Caco-2 (cell line): ENCODE measurements around the gene HPN. TPM values are rescaled to one million over a fixed set of nuclear protein-coding genes. Genes with fewer than 3 reads are reported as not detected.

Source experiments
- BruUV-seq: library from RNA; stranded (reverse); fragments of 400-500 nt; replicated peaks from 2 replicates; lab custom pipeline; 2021; lab: Mats Ljungman, UMichigan
- CTCF ChIA-PET: fragments of 300-600 bp; sonication (Branson Sonifier 250); formaldehyde crosslinking; loops from one replicate; lab custom pipeline; 2022; ENCODE audit warnings: antibody characterized with exemption; lab: Charles Lee
- POLR2A ChIA-PET: fragments of 300-600 bp; sonication (Branson Sonifier 250); formaldehyde crosslinking; loops from one replicate; lab custom pipeline; 2022; ENCODE audit warnings: antibody characterized with exemption; lab: Charles Lee
- DNase-seq, 2 experiments: peaks; one replicate each; pipeline versions ENCODE4 v3.0.0 to v3.0.0-alpha.2; 2020 to 2022
- H3K27me3 ChIP-seq: replicated peaks from 2 replicates; pipeline ENCODE4 v1.6.0; 2011; ENCODE audit warnings: low read length; ENCODE audit not compliant: control insufficient read depth, insufficient read depth
- H3K36me3 ChIP-seq: 2 replicates; pipeline ENCODE4 v1.5.1; 2011; ENCODE audit warnings: low read length; ENCODE audit not compliant: control insufficient read depth, insufficient read depth
- H3K4me1 ChIP-seq: fragments of 250-450 bp; sonication (Bioruptor Pico); 2 replicates; pipeline ENCODE4 v1.5.1; 2020; ENCODE audit warnings: mild to moderate bottlenecking
- H3K4me3 ChIP-seq: 2 replicates; pipeline ENCODE4 v1.5.1; 2011; ENCODE audit warnings: low read depth, mild to moderate bottlenecking, control low read depth, low read length
- H3K9me3 ChIP-seq: fragments of 250-450 bp; sonication (Bioruptor Pico); 2 replicates; pipeline ENCODE4 v1.5.1; 2020; ENCODE audit warnings: mild to moderate bottlenecking, moderate library complexity
- H3K27ac Mint-ChIP-seq: one replicate; pipeline ENCODE4 v1.8.0; 2022; ENCODE audit warnings: mixed read lengths; ENCODE audit not compliant: unreplicated experiment
- H3K27me3 Mint-ChIP-seq: one replicate; pipeline ENCODE4 v1.8.0; 2022; ENCODE audit warnings: mixed read lengths; ENCODE audit not compliant: insufficient read depth, unreplicated experiment
- H3K36me3 Mint-ChIP-seq: one replicate; pipeline ENCODE4 v1.8.0; 2022; ENCODE audit warnings: mild to moderate bottlenecking, mixed read lengths; ENCODE audit not compliant: insufficient read depth, unreplicated experiment
- H3K4me1 Mint-ChIP-seq: one replicate; pipeline ENCODE4 v1.8.0; 2022; ENCODE audit warnings: low read depth, mixed read lengths; ENCODE audit not compliant: unreplicated experiment
- H3K4me3 Mint-ChIP-seq: one replicate; pipeline ENCODE4 v1.8.0; 2022; ENCODE audit warnings: mild to moderate bottlenecking, moderate library complexity, mixed read lengths; ENCODE audit not compliant: unreplicated experiment
- H3K9me3 Mint-ChIP-seq: one replicate; pipeline ENCODE4 v1.8.0; 2022; ENCODE audit warnings: mixed read lengths; ENCODE audit not compliant: unreplicated experiment
- CTCF ChIP-seq, 2 experiments: fragments of 200-600 bp in 1 of 2; IDR thresholded peaks; 1 replicate in 1 of 2; 2 replicates in 1 of 2; pipeline versions ENCODE4 v1.5.1 to v1.8.0; 2011 to 2022; ENCODE audit warnings: antibody characterized with exemption in 1 of 2, control low read depth in 1 of 2, inconsistent platforms in 1 of 2, low read depth in 1 of 2, low read length in 1 of 2, mild to moderate bottlenecking in 1 of 2, moderate library complexity in 1 of 2; ENCODE audit not compliant: insufficient read depth in 1 of 2, severe bottlenecking in 1 of 2, unreplicated experiment in 1 of 2
- intact Hi-C: fragments of 100-400 bp; cut with micrococcal nuclease; formaldehyde crosslinking; loops from one replicate; pipeline ENCODE4 v1.10.0; 2022; ENCODE audit not compliant: unreplicated experiment
- total RNA-seq: library from RNA; stranded (reverse); gene quantifications from 2 replicates; pipeline ENCODE4 v1.2.3, GENCODE V29; 2022

Gene HPN
- total RNA-seq, 1 experiment from 2014 or later, result 20.8 TPM

DNA sequence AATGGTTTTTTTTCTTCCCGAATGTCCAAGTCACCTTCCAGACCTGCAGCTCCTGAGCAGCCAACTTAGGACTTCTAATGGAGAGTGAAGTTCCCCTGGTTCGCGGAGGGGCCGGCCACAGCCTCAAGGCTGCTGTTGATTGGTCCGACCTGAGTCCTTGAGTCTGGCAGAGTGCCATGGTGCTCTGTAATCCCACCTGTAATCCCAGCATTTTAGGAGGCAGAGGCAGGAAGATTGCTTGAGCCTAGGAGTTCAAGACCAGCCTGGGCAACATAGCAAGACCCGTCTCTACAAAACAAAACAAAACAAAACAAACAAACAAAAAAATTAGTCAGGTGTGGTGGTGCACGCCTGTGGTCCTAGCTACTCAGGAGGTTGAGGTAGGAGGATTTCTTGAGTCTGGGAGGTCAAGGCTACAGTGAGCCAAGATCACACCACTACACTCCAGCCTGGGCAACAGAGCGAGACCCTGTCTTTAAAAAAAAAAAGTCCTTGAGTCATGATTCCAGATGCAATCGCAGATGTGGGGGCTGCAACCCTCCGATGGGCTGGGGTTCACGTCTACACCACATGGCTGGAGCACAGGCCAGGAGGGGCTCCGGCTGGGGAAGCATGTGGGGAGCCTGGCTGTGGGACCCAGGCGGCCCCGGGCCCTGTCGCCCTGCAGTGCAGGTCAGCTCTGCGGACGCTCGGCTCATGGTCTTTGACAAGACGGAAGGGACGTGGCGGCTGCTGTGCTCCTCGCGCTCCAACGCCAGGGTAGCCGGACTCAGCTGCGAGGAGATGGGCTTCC is 17.7 kb downstream of the HPN start:
- H3K4me3 Mint-ChIP-seq, result no peak overlapping the region
- no peaks in the 10 kb centered on the region for H3K9me3 ChIP-seq
- no TSS peak for BruUV-seq
- no peak overlapping the region for H3K27ac Mint-ChIP-seq
- intact Hi-C loops, result no loop called here
- DNase-seq, result no peak
- POLR2A ChIA-PET, result no interaction called here
- CTCF ChIA-PET, result no interaction called here
- H3K9me3 Mint-ChIP-seq, result no peaks in the 10 kb centered on the region
- peaks cover 6% of the 10 kb centered on the region for H3K27me3 Mint-ChIP-seq
- peaks cover 6% of the 10 kb centered on the region for H3K36me3 Mint-ChIP-seq
- H3K4me1 ChIP-seq, result no peaks in the 10 kb centered on the region
- TF ChIP-seq CTCF (IDR thresholded peaks at IDR 0.05; ENCODE audit: insufficient read depth in 1 of 2, low read depth in 1 of 2, low read length in 1 of 2, severe bottlenecking in 1 of 2, unreplicated experiment in 1 of 2), result no peak
- no peak overlapping the region for H3K4me3 ChIP-seq
- H3K4me1 Mint-ChIP-seq, result no peaks in the 10 kb centered on the region
- no peaks in the 10 kb centered on the region; the same call in 1 of the 2 replicates for H3K27me3 ChIP-seq
- H3K36me3 ChIP-seq, result no peaks in the 10 kb centered on the region; the same call in 1 of the 2 replicates

DNA sequence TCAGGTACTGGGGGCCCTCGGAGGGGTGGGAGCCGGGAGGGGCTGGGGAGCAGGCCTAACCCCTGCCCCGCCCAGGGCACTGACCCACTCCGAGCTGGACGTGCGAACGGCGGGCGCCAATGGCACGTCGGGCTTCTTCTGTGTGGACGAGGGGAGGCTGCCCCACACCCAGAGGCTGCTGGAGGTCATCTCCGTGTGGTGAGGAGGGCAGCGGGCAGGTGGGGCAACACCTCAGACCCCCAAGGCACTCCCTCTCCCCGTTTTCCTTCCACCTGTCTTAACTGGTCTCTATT is 18.2 kb downstream of the HPN start:
- Mint-ChIP-seq H3K4me3 (no peak overlapping the region), H3K27ac (no peak overlapping the region), H3K4me1 (no peaks in the 10 kb centered on the region), H3K36me3 (peaks cover 6% of the 10 kb centered on the region), H3K9me3 (no peaks in the 10 kb centered on the region), H3K27me3 (peaks cover 6% of the 10 kb centered on the region)
- no peak for DNase-seq
- H3K4me3 ChIP-seq, result no peak overlapping the region
- CTCF ChIA-PET, result no interaction called here
- intact Hi-C loops, result loop anchor here (10.0 kb wide), 1 partner anchor 185 kb away; the partner anchor contains the start of gene LSR
- no peaks in the 10 kb centered on the region for H3K4me1 ChIP-seq
- no peaks in the 10 kb centered on the region for H3K9me3 ChIP-seq
- H3K27me3 ChIP-seq, result no peaks in the 10 kb centered on the region; the same call in 1 of the 2 replicates
- POLR2A ChIA-PET, result no interaction called here
- BruUV-seq, result no TSS peak
- H3K36me3 ChIP-seq, result no peaks in the 10 kb centered on the region; the same call in 1 of the 2 replicates
- TF ChIP-seq CTCF (IDR thresholded peaks at IDR 0.05; ENCODE audit: insufficient read depth in 1 of 2, low read depth in 1 of 2, low read length in 1 of 2, severe bottlenecking in 1 of 2, unreplicated experiment in 1 of 2), result no peak

DNA sequence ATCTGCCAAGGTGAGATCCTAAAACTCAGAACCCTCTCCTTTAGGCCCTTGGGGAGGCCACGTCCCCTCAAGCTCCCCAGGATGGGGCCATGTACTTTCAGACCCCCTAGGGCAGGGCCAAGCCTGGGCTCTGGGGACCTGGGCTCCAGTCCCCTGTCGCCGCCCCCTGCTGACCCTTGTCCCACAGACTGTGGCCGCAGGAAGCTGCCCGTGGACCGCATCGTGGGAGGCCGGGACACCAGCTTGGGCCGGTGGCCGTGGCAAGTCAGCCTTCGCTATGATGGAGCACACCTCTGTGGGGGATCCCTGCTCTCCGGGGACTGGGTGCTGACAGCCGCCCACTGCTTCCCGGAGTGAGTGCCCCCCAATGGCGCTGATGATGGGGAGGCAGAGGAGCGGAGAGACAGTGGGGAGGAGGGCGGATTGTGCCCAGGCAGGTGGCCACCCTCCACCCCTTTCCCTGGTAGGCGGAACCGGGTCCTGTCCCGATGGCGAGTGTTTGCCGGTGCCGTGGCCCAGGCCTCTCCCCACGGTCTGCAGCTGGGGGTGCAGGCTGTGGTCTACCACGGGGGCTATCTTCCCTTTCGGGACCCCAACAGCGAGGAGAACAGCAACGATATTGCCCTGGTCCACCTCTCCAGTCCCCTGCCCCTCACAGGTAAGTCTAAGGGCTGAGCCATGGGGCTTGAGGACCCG is 18.8 kb downstream of the HPN start:
- Mint-ChIP-seq H3K4me1 (no peaks in the 10 kb centered on the region), H3K4me3 (no peak overlapping the region), H3K27me3 (peaks cover 6% of the 10 kb centered on the region), H3K36me3 (peaks cover 6% of the 10 kb centered on the region), H3K27ac (no peak overlapping the region), H3K9me3 (no peaks in the 10 kb centered on the region)
- Histone ChIP-seq H3K4me1 (no peaks in the 10 kb centered on the region), H3K9me3 (no peaks in the 10 kb centered on the region), H3K4me3 (no peak overlapping the region), H3K27me3 (no peaks in the 10 kb centered on the region; the same call in 1 of the 2 replicates), H3K36me3 (no peaks in the 10 kb centered on the region; the same call in 1 of the 2 replicates)
- BruUV-seq, result no TSS peak
- intact Hi-C loops, result loop anchor here (10.0 kb wide), 1 partner anchor 184 kb away; the partner anchor contains the start of gene LSR
- no peak for DNase-seq
- ChIA-PET POLR2A (no interaction called here), CTCF (no interaction called here)
- no peak for TF ChIP-seq CTCF (IDR thresholded peaks at IDR 0.05; ENCODE audit: insufficient read depth in 1 of 2, low read depth in 1 of 2, low read length in 1 of 2, severe bottlenecking in 1 of 2, unreplicated experiment in 1 of 2)
